HG03460 (cell line): ENCODE data around the gene PTGS1.
"Not testable (repeated sequence)": the region's sequence is repeated elsewhere in the genome, so short reads cannot be mapped to it uniquely, and the experiment has no call there.

ENCODE experiments used
- ATAC-seq: cut with Tn5 transposase; IDR thresholded peaks from one replicate; pipeline ENCODE4 v1.9.1; 2021; ENCODE audit not compliant: unreplicated experiment

PTGS1 gene

DNA sequence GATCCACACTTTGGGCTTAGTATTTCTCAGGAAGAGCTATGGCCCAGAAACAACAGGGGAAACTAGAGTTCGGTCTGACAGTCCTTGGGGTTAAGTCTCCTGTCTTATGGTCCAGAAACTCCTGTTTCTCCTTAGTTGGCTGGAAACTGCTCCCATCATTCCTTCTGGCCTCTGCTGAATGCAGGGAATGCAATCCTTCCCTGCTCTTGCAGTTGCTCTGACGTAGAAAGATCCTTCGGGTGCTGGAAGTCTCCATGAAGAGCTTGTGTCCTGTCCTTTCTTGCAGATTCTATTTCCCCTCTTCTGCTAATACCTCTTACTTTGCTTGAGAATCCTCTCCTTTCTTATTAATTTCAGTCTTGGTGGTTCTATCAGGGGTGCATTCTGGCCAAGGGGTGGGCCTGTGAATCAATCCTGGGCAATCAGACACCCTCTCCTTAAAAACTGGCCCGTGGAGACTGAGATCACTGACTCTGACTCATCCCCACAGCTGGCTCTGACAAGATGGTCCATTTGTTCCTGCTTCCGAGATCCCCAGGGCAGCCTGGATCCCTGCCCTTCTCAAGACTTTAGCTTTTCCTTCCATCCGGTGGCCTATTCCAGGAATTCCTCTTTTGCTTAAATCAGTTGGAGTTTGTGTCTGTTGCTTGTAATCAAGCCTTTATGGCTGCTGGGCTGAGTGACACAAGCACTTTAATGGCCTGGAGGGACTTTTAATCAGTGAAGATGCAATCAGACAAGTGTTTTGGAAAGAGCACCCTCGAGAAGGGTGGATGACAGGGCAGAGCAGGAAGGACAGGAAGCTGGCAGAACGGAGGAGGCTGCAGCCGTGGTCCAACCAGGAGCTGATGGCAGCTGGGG is 23.7 kb downstream of the PTGS1 start:
- ATAC-seq, result no peak

DNA sequence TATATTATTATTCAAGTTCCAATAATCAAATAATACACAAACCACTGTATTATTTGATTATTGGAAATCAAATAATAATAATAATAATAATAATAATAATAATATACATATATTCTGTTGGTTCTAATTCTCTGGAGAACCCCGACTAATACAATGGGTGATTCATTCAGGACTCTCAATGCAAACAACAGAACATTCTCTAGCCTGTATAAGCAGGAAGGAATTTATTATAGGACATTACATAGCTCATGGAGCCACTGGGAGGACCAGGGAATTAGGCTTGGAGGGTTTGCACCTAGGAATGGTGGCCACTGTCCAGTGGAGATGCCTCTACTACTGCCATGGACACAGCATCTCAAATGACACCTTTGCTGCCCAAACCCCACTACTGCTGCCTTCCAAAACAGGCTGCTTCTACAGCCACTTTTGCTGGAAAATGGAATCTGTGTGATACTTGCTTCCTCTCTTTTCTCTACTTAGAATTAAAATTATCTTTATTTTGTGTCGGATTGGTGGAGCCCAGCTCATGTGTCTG is 25.9 kb downstream of the PTGS1 start:
- ATAC-seq, result no peak

DNA sequence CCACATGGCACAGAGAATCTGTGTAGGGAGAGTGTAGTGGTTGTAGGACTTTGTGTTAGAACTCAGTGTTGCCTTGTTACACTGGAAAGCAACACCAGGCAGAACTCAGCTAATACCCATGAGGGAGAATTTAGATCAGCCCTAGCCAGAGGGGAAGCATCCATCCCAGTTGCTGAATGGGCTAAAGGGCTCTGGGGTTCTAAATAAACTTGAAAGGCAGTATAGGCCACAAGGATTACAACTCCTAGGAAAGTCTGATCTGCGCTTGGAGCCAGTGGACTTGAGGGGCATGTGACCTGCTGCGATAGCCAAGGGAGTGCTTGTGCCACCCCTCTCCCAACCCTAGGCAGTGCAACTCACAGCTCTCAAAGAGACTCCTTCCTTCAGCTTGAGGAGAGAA is 26.9 kb downstream of the PTGS1 start:
- ATAC-seq, result no peak

DNA sequence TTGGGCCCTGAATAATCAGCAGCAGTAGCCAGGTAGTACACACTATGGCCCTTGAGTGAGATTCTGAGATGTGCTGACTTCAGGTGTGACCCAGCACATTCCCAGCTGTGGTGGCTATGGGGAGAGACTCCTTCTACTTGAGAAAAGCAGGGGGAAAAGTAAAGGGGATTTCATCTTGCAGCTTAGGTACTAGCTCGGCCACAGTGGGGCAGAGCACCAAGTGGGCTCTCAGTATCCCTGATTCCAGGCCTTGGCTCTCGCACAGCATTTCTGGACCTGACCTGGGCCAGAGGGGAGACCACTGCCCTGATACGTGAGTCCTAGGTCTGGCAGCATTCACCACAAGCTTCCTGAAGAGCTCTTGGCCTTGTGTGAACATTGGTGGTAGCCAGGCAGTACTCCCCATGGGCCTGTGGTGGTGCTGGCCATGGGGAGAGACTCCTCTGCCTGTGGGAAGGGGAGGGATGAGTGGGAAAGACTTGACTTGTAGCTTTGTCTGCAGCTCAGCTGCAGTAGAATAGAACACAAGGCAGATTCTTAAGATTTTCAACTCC is 27.6 kb downstream of the PTGS1 start:
- no peak for ATAC-seq

DNA sequence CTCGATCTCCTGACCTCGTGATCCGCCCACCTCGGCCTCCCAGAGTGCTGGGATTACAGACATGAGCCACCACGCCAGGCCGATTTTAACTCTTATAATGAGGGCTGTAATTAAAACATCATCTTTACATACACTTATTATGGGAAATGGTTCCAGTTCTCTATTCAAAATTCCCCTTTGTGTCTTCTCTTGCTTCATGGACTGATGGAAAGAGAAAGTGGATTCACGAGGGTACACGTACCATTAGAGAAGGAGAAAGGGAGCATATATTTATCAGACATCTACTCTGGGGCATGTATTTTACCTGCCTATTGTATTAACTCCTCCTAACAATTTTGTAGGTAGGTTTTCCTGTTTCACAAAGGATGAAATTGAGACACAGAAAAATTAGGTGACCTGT is 31.1 kb downstream of the PTGS1 start:
- ATAC-seq, result no peak

DNA sequence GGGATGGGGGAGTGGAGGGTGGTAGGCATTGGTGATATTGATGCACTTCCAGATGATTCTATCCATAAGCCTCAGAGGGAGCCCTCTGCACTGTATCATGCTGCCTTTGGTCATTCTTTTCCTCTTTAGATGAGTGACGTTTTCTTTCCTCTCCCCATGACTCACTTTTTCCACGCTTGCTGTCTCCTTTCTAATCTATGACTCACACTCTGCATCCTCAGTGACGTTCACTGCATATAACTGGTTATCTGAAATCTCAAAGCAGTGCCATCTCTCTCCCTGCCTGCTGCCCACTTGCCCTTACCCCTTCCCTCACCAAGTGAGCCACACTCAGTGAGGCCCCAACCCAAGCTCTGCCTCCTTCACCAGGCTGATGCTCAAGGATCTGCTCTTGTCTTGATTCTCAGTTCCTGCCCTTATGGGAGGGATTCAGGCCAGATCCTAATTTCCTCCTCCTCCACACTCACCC is 31.6 kb downstream of the PTGS1 start:
- ATAC-seq, result no peak

DNA sequence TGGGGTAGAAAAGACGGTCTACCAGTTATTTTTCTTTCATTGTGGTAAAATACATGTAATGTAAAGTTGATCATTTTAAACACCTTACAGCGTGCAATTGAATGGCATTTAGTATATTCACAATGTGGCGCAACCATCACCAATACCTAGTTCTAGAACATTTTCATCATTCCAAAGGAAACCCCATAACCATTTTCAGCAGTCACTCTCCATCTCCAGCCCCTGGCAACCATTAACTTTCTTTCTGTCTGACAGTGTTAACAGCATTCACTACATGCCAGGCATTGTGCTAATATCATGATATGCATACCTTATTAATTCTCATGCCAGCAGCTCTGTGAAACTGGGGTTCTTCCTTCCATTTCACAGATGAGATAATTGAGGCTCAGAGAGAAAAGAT is 32.0 kb downstream of the PTGS1 start:
- no peak for ATAC-seq

DNA sequence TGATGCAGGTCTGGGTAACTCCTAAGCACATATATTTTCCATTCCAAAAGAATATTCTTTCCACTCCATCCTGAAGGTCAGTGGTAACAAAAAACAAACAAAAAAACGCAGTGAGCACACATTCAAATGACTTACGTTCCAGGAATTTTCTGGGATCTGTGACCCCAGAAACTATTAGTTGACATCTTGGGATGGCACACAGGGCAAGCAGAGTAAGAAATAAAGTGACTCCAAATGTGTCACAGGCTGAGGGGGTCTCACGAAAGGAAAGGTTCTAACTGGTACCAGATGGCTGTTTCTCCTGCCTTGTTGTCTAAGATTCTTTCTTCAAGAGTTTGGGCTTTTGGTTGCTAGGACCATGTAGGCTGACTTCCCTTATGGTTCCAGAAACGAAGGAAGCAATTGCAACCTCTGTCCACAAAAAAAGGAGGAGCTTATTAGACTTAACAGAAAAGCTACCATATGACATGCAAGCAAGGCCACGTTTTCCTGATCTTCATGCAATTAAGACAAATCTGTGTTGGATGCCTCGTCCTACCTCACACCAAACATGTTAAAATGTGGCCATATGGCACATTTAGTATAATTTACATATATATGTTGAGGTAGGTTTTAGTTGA is 32.7 kb downstream of the PTGS1 start:
- ATAC-seq, result no peak

DNA sequence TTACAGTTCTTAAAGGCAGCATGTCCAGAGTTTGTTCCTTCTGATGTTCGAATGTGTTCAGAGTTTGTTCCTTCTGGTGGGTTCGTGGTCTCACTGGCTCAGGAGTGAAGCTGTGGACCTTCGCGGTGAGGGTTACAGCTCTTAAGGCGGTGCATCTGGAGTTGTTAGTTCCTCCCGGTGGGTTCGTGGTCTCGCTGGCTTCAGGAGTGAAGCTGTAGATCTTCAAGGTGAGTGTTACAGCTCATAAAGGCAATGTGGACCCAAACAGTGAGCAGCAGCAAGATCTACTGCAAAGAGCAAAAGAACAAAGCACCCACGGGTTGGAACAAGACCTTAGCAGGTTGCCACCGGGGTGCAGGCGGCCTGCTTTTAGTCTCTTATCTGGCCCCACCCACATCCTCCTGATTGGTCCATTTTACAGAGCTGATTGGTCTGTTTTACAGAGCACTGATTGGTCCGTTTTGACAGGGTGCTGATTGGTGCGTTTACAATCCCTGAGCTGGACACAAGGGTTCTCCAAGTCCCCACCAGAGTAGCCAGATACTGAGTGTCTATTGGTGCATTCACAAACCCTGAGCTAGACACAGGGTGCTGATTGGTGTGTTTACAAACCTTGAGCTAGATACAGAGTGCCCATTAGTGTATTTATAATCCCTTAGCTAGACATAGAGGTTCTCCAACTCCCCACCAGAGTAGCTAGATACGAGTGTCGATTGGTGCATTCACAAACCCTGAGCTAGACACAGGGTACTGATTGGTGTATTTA is 34.7 kb downstream of the PTGS1 start:
- ATAC-seq, result not testable (repeated sequence)

DNA sequence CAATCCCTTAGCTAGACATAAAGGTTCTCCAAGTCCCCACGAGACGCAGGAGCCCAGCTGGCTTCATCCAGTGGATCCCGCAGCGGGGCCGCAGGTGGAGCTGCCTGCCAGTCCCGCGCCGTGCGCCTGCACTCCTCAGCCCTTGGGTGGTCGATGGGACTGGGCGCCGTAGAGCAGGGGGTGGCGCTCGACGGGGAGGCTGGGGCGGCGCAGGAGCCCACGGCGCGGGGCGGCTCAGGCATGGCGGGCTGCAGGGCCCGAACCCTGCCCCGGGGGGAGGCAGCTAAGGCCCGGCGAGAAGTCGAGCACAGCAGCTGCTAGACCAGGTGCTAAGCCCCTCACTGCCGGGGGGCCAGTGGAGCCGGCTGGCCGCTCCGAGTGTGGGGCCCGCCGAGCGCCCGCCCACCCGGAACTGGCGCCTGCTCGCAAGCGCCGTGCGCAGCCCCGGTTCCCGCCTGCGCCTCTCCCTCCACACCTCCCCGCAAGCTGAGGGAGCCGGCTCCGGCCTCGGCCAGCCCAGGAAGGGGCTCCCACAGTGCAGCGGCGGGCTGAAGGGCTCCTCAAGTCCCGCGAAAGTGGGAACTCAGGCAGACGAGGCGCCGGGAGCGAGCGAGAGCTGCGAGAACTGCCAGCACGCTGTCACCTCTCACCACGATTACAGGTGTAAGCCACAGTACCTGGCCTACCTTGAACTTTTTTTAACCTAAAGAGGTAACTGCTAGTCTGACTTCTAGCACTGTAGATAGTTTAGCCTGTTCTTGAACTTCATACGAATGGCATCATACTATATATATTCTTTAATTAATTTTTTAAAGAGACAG is 35.5 kb downstream of the PTGS1 start:
- no peak for ATAC-seq

DNA sequence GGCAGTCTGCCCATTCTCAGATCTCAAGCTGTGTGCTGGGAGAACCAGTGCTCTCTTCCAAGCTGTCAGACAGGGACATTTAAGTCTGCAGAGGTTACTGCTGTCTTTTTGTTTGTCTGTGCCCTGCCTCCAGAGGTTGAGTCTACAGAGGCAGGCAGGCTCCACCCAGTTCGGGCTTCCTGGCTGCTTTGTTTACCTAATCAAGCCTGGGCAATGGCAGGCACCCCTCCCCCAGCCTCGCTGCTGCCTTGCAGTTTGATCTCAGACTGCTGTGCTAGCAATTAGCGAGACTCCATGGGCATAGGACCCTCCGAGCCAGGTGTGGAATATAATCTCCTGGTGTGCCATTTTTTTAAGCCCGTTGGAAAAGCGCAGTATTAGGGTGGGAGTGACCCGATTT is 43.3 kb downstream of the PTGS1 start:
- not testable (repeated sequence) for ATAC-seq

DNA sequence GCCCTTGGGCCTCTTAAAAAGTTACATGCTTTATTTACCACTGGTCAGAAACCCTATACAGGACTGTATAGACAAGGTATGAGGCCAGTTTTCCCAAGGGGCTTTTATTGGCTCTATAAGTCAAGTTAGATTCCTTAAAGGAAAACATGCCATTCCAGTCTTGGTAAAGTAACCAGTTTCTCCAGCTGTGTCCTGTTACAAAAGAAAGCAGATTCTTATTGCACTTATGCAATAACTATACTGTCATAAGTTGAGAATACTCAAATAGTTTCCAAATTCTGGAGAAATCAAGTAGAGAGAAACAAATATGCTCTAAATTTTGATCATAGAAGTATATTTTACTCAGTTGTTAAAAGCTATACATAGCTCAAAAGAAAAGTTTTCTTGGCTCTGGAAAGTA is 47.2 kb downstream of the PTGS1 start:
- ATAC-seq, result no peak

DNA sequence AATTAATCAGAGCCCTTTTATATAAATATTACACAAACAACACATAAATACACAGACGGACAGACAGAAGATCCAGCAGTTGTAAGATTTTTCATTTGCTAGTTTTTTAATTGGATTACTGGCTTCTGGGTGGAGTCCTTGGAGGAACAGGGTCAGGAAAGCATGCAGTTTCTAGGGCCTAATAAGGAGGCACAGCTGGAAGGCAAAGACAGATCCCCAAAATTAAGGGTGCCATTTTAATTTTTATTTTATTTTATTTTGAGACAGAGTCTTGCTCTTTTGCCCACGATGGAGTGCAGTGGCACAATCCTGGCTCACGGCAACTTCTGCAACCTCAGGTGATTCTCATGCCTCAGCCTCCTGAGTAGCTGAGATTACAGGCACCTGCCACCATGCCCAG is 49.5 kb downstream of the PTGS1 start:
- ATAC-seq, result no peak

DNA sequence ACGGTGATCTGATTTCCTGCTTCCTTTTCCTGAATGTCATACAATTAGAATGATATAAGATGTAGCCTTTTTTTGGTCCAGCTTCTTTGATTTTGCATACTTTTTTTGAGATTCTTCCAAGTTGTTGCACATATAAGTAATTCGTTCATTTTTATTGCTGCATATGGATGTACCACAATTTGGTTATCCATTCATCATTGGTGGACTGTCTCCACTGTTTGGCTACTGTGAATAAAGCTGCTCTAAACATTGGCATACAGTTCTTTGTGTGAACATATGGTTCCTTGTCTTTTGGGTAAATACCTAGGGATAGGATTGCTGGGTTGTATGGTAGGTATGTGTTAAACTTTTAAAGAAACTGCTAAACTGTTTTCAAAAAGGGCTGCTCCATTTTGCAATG is 54.3 kb downstream of the PTGS1 start:
- no peak for ATAC-seq

DNA sequence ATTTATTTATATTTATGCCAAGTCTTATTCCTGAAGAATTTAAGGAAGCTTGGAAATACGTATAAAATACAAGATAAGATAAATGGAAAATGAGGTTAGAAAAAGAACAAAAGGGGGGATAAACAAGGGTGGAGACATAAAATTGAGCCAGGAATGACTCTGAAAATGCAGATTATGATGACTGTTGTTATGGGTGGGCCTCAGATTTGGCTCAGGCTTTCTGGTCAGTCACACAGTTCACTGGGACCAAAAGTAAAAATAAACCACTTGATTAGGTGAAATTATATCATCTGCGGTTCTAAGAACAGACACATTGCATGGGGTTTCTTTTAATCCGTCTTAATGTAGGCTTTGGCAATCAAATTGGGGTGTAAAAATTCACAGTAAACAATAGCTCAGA is 55.9 kb downstream of the PTGS1 start:
- ATAC-seq, result no peak

DNA sequence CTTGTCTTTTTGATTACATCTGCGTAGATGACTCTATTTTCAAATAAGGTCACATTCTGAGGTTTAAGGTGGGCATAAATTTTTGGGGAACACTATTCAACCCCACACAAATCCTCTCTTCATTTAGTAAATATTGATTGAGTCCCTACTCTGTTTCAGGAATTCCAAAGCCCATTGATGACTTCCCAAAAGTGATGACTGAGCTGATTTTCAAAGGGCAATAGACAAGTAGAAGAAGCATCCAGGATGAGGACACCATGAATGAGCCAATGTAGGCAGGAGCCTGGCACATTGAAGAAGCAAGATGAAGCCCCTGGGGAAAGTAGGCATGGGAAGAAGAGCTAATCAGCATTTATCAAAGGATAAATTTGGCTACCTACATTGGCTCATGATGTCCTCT is 71.7 kb downstream of the PTGS1 start:
- ATAC-seq, result no peak

DNA sequence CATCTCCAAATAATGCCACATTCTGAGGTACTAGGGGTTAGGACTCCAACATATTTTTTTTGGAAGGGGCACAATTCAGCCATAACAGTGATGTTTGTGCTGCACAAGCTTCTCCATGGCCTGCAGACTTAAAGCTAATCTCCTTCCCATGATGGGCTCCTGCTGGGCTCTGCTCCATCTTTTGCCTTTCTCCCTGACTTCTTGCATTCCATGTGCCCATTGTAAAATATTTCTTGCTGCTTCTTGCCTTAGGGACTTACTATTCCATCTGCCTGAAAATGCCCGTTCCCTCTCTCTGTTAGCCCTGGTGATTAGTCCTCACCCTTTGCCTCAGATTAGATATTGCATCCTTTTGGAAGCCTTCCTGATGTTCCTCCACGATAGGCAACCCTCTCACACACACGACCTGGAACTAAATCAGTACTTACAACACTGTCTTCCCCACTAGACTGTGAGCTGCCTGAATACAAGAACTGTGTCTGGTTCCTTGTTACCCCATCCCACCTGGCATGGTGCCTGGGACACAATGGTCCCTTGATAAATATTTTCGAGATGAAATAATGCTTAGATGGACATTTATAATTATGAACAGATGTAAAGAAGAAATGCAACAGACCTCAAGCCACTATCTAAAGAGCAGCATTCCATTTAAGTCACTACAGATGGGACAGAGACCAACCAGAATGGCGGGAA is 73.4 kb downstream of the PTGS1 start:
- no peak for ATAC-seq
